H9 (cell line): ENCODE results near the gene MTRR. TPM values are rescaled to one million over a fixed set of nuclear protein-coding genes. Genes with fewer than 3 reads are reported as not detected.
A peak's percentile ranks its signal among the peaks of the same experiment; 100 is the strongest.

Experiments
- DNase-seq: peaks from one replicate; pipeline ENCODE4 v3.0.0-alpha.2; 2017
- H2AFZ ChIP-seq: one replicate; pipeline ENCODE4 v1.6.1; 2013; ENCODE audit warnings: mild to moderate bottlenecking, low read length, control low read depth, moderate library complexity
- H2AK5ac ChIP-seq: 2 replicates; pipeline ENCODE4 v1.6.1; 2013; ENCODE audit warnings: low read length, control low read depth, mixed read lengths; ENCODE audit not compliant: insufficient read length
- H2BK120ac ChIP-seq: one replicate; pipeline ENCODE4 v1.6.1; 2013; ENCODE audit warnings: low read depth, mild to moderate bottlenecking, low read length, control low read depth, inconsistent platforms; ENCODE audit not compliant: poor library complexity, severe bottlenecking
- H2BK12ac ChIP-seq: 2 replicates; pipeline ENCODE4 v1.6.1; 2013; ENCODE audit warnings: low read length, control low read depth, mixed read lengths, low read depth; ENCODE audit not compliant: insufficient read length
- H2BK15ac ChIP-seq: 2 replicates; pipeline ENCODE4 v1.6.1; 2013; ENCODE audit warnings: low read depth, low read length, control low read depth
- H2BK20ac ChIP-seq: one replicate; pipeline ENCODE4 v1.6.1; 2013; ENCODE audit warnings: low read depth, mild to moderate bottlenecking, low read length, control low read depth, inconsistent platforms; ENCODE audit not compliant: poor library complexity, severe bottlenecking
- H2BK5ac ChIP-seq: 2 replicates; pipeline ENCODE4 v1.6.1; 2013; ENCODE audit warnings: low read length, control low read depth, mixed read lengths; ENCODE audit not compliant: insufficient read length
- H3K14ac ChIP-seq: 2 replicates; pipeline ENCODE4 v1.6.1; 2013; ENCODE audit warnings: low read length, control low read depth; ENCODE audit not compliant: insufficient read depth
- H3K18ac ChIP-seq: 2 replicates; pipeline ENCODE4 v1.6.1; 2013; ENCODE audit warnings: low read depth, mild to moderate bottlenecking, mixed read lengths, low read length, control low read depth; ENCODE audit not compliant: insufficient read length
- H3K23ac ChIP-seq: 2 replicates; pipeline ENCODE4 v1.6.1; 2013; ENCODE audit warnings: low read length, control low read depth, mixed read lengths, low read depth; ENCODE audit not compliant: insufficient read length
- H3K23me2 ChIP-seq: 2 replicates; pipeline ENCODE4 v1.6.1; 2013; ENCODE audit warnings: low read depth, mild to moderate bottlenecking, mixed read lengths, low read length, control low read depth; ENCODE audit not compliant: insufficient read length, poor library complexity, severe bottlenecking
- H3K27ac ChIP-seq: 2 replicates; pipeline ENCODE4 v1.5.1; 2013; ENCODE audit warnings: low read length, control low read depth, mixed read lengths, low read depth; ENCODE audit not compliant: insufficient read length
- H3K27me3 ChIP-seq: 2 replicates; pipeline ENCODE4 v1.6.1; 2013; ENCODE audit warnings: low read length, control low read depth, inconsistent platforms; ENCODE audit not compliant: insufficient read depth
- H3K4ac ChIP-seq: 2 replicates; pipeline ENCODE4 v1.6.1; 2013; ENCODE audit warnings: low read depth, mild to moderate bottlenecking, control low read depth, inconsistent platforms, low read length, moderate library complexity
- H3K4me1 ChIP-seq: 2 replicates; pipeline ENCODE4 v1.6.1; 2013; ENCODE audit warnings: low read length, control low read depth, inconsistent platforms; ENCODE audit not compliant: insufficient read depth
- H3K4me2 ChIP-seq: 2 replicates; pipeline ENCODE4 v1.6.1; 2013; ENCODE audit warnings: low read length, control low read depth, mixed read lengths; ENCODE audit not compliant: insufficient read length, insufficient read depth
- H3K56ac ChIP-seq: 2 replicates; pipeline ENCODE4 v1.6.1; 2013; ENCODE audit warnings: low read depth, mild to moderate bottlenecking, mixed read lengths, low read length, control low read depth; ENCODE audit not compliant: insufficient read length
- H3K79me1 ChIP-seq: 2 replicates; pipeline ENCODE4 v1.6.1; 2013; ENCODE audit warnings: low read depth, mild to moderate bottlenecking, moderate library complexity, low read length, control low read depth, inconsistent platforms; ENCODE audit not compliant: insufficient read depth, poor library complexity, severe bottlenecking
- H3K79me2 ChIP-seq: 2 replicates; pipeline ENCODE4 v1.6.1; 2013; ENCODE audit warnings: low read length, control low read depth, inconsistent platforms; ENCODE audit not compliant: insufficient read depth
- H3K9ac ChIP-seq: 2 replicates; pipeline ENCODE4 v1.6.1; 2013; ENCODE audit warnings: low read length, control low read depth, mixed read lengths; ENCODE audit not compliant: insufficient read length; ENCODE audit errors: extremely low read depth
- H3K9me3 ChIP-seq: one replicate; pipeline ENCODE4 v1.6.1; 2013; ENCODE audit warnings: low read depth, low read length, inconsistent platforms; ENCODE audit not compliant: control insufficient read depth
- H3T11ph ChIP-seq: one replicate; pipeline ENCODE4 v1.6.1; 2013; ENCODE audit warnings: mild to moderate bottlenecking, low read length, control low read depth, inconsistent platforms
- H4K20me1 ChIP-seq: one replicate; pipeline ENCODE4 v1.6.1; 2013; ENCODE audit not compliant: control insufficient read depth, insufficient read length, insufficient read depth
- H4K5ac ChIP-seq: 2 replicates; pipeline ENCODE4 v1.6.1; 2013; ENCODE audit warnings: low read depth, mild to moderate bottlenecking, mixed read lengths, low read length, control low read depth; ENCODE audit not compliant: insufficient read length
- H4K8ac ChIP-seq: replicated peaks from 2 replicates; pipeline ENCODE4 v1.6.1; 2013; ENCODE audit warnings: low read length, control low read depth, mixed read lengths, low read depth; ENCODE audit not compliant: insufficient read length
- H4K91ac ChIP-seq: 2 replicates; pipeline ENCODE4 v1.6.1; 2013; ENCODE audit warnings: low read depth, mild to moderate bottlenecking, moderate library complexity, mixed read lengths, low read length, control low read depth; ENCODE audit not compliant: insufficient read length
- H3K27ac Mint-ChIP-seq, 3 experiments: 2 replicates in 2 of 3; 3 replicates in 1 of 3; pipeline ENCODE4 v1.8.0; 2020 to 2021; ENCODE audit warnings: mixed read lengths in 3 of 3, mild to moderate bottlenecking in 1 of 3, moderate library complexity in 1 of 3
- H3K27me3 Mint-ChIP-seq: 2 replicates; pipeline ENCODE4 v1.8.0; 2021; ENCODE audit warnings: low read depth, mild to moderate bottlenecking, moderate library complexity, mixed read lengths
- H3K36me3 Mint-ChIP-seq, 3 experiments: 2 replicates in 2 of 3; 3 replicates in 1 of 3; pipeline ENCODE4 v1.8.0; 2020 to 2021; ENCODE audit warnings: low read depth in 3 of 3, mixed read lengths in 3 of 3; ENCODE audit not compliant: insufficient read depth in 1 of 3
- H3K4me1 Mint-ChIP-seq, 2 experiments: 2 replicates each; pipeline ENCODE4 v1.8.0; 2020; ENCODE audit warnings: mixed read lengths in 2 of 2
- H3K4me3 Mint-ChIP-seq, 2 experiments: 2 replicates in 1 of 2; 3 replicates in 1 of 2; pipeline ENCODE4 v1.8.0; 2020 to 2021; ENCODE audit warnings: mild to moderate bottlenecking in 2 of 2, mixed read lengths in 2 of 2, moderate library complexity in 1 of 2
- H3K9me3 Mint-ChIP-seq, 2 experiments: 2 replicates in 1 of 2; 3 replicates in 1 of 2; pipeline ENCODE4 v1.8.0; 2020; ENCODE audit warnings: mild to moderate bottlenecking in 2 of 2, mixed read lengths in 2 of 2, moderate library complexity in 1 of 2
- WGBS: extraction: QIAGEN DNeasy Blood & Tissue Kit; methylation state at CpG from one replicate; pipeline ENCODE4 v1.1.7; 2013; ENCODE audit warnings: missing lambda C conversion rate, low lambda C conversion rate, mixed read lengths; ENCODE audit not compliant: insufficient read length; ENCODE audit errors: extremely low coverage; 5-methylcytosine and 5-hydroxymethylcytosine counted together
- total RNA-seq: library from RNA; stranded (reverse); gene quantifications from 2 replicates; pipeline ENCODE4 v1.2.1, GENCODE V29; 2021
- TF ChIP-seq, protein P1 (sequence below): fragments of 200-600 bp; sonication (generic); conservative IDR thresholded peaks from 3 replicates; pipeline ENCODE4 v1.8.0; 2021; ENCODE audit warnings: antibody characterized with exemption, mild to moderate bottlenecking

MTRR gene
- total RNA-seq, 1 experiment from 2014 or later = 66.0 TPM

DNA sequence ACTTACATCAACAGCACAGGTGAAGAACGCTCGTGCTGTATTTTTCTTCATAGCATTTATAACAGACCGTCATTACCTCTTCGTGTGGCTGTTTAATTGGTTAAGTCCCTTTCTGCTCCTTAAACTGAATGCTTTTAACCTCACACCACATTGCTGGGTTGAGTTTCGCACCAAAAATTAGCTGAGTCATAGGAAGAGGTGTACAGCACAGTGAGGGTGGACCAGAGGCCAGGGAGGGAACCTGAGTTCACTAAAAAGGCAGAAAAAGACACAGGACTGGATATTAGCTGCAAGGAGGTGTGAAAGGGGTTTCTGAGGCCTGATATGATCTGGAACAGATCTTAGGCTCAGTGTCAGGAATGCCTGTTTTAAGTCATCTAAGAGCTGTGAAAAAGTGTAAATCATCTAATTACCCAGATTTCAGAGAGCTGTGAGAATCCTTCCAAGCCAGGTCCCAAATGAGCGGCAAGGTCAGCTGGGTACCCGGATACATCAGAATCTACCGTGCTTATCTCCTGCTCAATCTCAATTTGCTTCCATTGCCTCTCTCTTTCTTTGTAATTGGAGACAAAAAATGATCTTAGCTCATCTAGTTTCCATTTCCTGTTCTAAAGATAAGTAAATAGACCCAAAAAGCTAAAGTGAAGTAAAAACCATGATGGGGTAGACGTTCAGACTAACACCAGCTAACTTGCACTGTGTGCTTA, 10.9 kb upstream of the MTRR start:
- Histone ChIP-seq H3K79me2 (no peaks in the 10 kb centered on the region), H3K4me2 (no peak overlapping the region), H2BK20ac (no peak overlapping the region), H3K9me3 (no peaks in the 10 kb centered on the region), H3K27me3 (no peaks in the 10 kb centered on the region), H4K20me1 (no peaks in the 10 kb centered on the region), H3K23me2 (no peaks in the 10 kb centered on the region), H3K23ac (no peak overlapping the region), H2BK5ac (no peak overlapping the region), H4K5ac (no peak overlapping the region), H3K4me1 (no peaks in the 10 kb centered on the region), H3K56ac (no peak overlapping the region), H3K14ac (no peak overlapping the region), H2AFZ (no peak overlapping the region), H3K4ac (no peak overlapping the region), H4K91ac (no peak overlapping the region), H3K18ac (no peak overlapping the region), H4K8ac (no peak overlapping the region), H2AK5ac (no peak overlapping the region), H2BK12ac (no peak overlapping the region), H2BK120ac (no peak overlapping the region), H3T11ph (no peak overlapping the region), H3K9ac (no peak overlapping the region), H3K79me1 (no peaks in the 10 kb centered on the region), H3K27ac (no peak overlapping the region), H2BK15ac (no peak overlapping the region)
- Mint-ChIP-seq H3K9me3 (peaks cover 0 to 5% of the 10 kb centered on the region in 2 experiments; a peak in 3 of 5 replicates), H3K36me3 (peaks cover 6 to 35% (median 24%) of the 10 kb centered on the region in 3 experiments), H3K4me3 (no peak overlapping the region), H3K27ac (peak overlapping the region in 1 of 3 experiments; percentile 58; a peak in 1 of 7 replicates), H3K4me1 (peaks cover 2 to 3% of the 10 kb centered on the region in 2 experiments; a peak in 3 of 4 replicates), H3K27me3 (peaks cover 2% of the 10 kb centered on the region; the same call in 1 of the 2 replicates)
- TF ChIP-seq, protein P1, sequence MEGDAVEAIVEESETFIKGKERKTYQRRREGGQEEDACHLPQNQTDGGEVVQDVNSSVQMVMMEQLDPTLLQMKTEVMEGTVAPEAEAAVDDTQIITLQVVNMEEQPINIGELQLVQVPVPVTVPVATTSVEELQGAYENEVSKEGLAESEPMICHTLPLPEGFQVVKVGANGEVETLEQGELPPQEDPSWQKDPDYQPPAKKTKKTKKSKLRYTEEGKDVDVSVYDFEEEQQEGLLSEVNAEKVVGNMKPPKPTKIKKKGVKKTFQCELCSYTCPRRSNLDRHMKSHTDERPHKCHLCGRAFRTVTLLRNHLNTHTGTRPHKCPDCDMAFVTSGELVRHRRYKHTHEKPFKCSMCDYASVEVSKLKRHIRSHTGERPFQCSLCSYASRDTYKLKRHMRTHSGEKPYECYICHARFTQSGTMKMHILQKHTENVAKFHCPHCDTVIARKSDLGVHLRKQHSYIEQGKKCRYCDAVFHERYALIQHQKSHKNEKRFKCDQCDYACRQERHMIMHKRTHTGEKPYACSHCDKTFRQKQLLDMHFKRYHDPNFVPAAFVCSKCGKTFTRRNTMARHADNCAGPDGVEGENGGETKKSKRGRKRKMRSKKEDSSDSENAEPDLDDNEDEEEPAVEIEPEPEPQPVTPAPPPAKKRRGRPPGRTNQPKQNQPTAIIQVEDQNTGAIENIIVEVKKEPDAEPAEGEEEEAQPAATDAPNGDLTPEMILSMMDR = no peak
- DNase-seq = no peak
- no CpG with 5 or more reads among the region's 9 CpGs for WGBS
